CMK (cell line): Measurements from ENCODE around the gene HOMEZ.
A peak's percentile ranks its signal among the peaks of the same experiment; 100 is the strongest.
"Not testable (repeated sequence)": the region's sequence is repeated elsewhere in the genome, so short reads cannot be mapped to it uniquely, and the experiment has no call there.

Experiments used
- DNase-seq: peaks from one replicate; pipeline ENCODE4 v3.0.0-alpha.2; 2010; ENCODE audit warnings: low read depth

The HOMEZ gene

GRCh38 chr14:23286020-23286901 is at the start of gene HOMEZ:
HOMEZ (minus strand) TSS chr14:23286132; CDS start chr14:23285952, 180 bp downstream.
- DNase-seq, result peak; percentile 75

DNA sequence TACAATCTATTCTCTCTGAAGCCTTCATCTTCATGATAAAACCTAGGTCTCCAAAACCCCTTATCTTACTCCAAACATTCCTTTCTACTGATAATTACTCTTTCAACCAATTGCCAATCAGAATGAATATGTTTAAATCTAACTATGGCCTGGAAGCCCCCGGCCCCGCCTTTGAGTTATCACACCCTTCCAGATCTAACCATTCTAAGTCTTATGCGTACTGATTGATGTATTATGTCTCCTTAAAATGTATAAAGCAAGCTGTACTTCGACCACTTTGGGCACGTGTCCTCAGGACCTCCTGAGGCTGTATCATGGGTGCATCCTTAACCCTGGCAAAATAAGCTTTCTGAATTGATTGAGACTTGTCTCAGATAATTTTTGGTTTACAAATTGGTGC is 49.7 kb upstream of the HOMEZ start:
- no peak for DNase-seq

- no peak for DNase-seq
Measured at GRCh38 chr14:23327947-23328744, 42.2 kb upstream of the HOMEZ start.

DNA sequence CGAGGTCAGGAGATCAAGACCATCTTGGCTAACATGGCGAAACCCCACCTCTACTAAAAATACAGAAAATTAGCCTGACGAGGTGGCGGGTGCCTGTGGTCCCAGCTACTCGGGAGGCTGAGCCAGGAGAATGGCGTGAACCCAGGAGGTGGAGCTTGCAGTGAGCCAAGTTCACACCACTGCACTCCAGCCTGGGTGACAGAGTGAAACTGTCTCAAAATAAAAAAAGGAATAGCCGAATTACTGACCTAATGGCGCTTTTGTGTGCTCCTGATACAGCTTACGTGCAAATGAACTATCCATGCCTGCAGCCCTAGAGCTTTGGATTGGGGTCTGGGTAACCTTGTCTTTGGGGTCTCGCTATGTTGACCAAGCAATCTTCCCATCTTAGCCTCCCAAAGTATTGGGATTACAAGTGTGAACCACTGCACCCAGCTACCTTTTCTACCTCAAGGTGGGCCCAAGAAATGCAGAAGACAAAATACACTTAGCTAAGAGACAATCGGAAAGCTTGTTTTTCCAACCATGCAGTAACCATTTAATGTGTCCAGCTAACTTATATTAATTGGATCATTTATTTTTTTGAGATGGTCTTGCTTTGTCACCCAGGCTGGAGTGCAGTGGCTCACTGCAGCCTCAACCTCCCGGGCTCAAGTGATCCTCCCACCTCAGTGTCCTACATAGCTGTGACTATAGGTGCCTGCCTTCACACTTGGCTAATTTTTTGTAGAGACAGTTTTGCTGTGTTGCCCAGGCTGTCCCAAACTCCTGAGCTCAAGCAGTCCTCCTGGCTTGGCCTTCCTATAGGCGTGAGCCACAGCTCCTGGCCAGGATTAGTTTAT is 40.8 kb upstream of the HOMEZ start:
- DNase-seq, result no peak

DNA sequence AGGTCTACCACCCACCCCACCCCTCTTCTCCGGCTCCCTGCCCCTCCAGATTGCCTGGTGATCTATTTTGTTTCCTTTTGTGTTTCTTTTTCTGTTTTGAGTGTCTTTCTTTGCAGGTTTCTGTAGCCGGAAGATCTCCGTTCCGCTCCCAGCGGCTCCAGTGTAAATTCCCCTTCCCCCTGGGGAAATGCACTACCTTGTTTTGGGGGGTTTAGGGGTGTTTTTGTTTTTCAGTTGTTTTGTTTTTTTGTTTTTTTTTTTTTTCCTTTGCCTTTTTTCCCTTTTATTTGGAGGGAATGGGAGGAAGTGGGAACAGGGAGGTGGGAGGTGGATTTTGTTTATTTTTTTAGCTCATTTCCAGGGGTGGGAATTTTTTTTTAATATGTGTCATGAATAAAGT is 39.8 kb upstream of the HOMEZ start:
- DNase-seq, result not testable (repeated sequence)

- no peak for DNase-seq
Measured at GRCh38 chr14:23324993-23325392, 39.1 kb upstream of the HOMEZ start.

DNA sequence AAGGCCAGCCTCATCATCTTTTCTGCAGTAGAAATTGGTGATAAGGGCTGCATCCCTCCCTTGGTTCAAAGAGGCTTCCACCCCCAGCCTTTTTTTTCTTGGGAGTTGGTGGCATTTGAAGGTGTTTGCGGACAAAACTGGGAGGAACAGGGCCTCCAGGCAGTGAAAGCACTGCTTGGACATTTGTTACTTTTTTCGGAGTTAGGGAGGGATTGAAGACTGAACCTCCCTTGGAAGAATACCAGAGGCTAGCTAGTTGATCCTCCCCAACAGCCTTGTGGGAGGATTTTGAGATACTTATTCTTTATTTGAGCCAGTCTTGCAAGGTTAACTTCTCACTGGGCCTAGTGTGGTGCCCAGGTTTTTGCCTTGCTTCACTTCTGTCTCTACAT is 38.5 kb upstream of the HOMEZ start:
- DNase-seq, result no peak

DNA sequence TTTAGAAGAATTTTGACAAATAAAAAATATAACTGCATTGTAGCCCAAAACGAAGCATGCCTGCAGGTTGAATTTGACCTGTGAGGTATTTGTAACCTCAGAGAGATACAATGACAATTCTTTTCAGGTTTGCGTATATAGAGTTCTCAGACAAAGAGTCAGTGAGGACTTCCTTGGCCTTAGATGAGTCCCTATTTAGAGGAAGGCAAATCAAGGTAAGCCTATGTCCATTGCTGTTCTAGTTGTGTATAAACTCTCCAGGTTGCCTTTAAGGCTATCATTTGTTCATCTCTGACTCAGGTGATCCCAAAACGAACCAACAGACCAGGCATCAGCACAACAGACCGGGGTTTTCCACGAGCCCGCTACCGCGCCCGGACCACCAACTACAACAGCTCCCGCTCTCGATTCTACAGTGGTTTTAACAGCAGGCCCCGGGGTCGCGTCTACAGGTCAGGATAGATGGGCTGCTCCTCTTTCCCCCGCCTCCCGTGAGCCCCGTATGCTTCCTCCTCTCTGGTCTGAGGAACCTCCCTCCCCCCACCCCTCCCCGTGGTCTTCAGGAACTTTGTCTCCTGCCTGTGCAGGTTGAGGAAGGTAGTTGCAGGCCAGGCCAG is 38.0 kb upstream of the HOMEZ start:
- no peak for DNase-seq

DNA sequence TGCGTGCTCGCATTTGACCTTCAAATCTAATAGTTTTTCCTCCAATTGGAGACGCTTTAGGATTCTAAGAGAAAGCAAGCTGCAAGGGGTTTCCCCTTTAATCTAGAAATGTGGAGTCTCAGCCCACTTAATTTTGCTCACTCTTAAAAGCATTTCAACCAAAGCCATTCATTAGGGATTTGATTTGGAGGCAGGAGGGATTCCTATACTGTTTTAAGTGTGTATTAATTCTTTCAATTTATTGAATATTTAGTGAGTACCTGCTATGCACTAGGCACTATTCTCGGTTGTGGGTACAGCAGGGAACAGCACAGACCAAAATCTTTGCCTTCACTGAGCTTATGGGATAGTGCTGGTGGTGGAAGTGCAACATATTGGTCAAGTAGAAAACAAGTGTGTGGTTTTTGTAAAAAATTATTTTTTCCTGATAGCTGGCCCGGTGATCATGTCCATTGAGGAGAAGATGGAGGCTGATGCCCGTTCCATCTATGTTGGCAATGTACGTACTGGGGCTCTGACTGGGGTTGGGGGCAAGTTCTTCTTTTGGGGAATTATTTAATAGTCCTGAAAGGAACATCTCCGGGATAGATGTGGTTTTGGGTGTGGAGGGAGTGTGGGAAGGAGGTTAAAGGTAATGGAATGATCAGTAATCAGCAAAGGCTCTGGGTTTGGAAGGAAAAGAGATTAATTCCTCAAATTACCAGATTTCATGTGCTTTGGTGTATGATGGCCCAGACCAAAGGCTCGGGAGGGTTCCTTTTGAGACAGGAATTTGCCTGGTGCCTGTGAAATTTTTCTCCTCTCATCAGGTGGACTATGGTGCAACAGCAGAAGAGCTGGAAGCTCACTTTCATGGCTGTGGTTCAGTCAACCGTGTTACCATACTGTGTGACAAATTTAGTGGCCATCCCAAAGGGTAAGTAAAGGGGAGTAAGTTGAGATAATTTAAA is 36.9 kb upstream of the HOMEZ start:
- no peak for DNase-seq

GRCh38 chr14:23321572-23322547 is 35.9 kb upstream of the HOMEZ start:
- no peak for DNase-seq

GRCh38 chr14:23320584-23321571 is 34.9 kb upstream of the HOMEZ start, which contains the start of gene PABPN1:
PABPN1 (plus strand) TSS chr14:23321457; CDS start chr14:23321470, 13 bp downstream.
- DNase-seq, result peak; percentile 96

DNA sequence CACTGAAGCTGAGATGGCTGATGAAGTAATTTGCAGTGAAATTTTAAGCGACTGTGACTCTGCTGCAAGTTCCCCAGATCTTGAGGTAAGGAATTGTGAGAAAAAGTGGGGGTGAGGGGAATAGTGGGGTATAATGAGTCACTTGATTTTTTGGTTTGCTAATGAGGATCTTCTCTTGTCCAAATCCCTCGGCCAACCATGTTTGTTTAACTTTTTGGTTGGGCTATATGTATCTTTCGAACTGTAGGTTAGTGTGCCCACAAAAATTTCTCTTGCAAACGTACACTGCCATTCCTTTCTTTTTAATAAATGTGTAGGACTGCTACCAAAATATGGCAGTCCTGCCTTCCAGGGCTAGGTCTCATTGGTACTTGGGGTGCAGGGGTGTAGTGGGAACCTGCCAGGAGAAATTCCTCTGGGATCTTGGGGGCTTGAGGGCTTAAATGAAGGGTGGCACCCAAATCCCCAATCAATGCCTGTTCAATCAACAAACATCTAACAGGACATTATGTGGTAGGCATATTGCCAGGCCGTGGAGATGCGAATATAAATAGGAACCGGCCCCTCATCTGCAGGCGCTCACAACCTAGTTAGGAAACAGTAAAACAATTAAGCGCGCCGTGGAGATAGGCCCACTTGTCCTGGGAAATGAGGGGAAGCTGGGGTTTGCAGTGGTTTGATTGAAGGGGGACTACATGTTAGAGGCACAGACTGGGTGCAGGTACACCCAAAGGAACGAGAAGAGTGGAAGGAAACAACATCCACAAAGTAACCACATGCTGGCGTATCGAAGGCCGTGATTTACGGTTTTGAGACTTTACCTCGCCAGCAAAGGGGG is 34.0 kb upstream of the HOMEZ start:
- no peak for DNase-seq

DNA sequence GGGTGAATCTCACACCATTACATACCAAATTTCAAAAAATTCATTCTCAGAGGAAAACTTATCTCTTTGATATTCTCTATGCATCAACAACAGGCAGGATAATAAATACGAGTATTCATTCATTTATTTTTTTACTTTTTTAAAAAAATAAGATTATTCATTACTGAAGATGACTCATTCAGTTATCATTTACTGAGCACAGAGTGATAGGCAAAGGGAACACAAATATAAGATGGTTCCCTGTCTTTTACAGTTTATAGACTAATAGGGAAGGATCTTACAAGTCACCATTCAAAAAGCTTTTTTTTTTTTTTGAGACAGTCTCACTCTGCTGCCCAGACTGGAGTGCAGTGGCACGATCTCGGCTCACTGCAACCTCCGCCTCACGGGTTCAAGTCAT is 30.4 kb upstream of the HOMEZ start:
- DNase-seq, result no peak

DNA sequence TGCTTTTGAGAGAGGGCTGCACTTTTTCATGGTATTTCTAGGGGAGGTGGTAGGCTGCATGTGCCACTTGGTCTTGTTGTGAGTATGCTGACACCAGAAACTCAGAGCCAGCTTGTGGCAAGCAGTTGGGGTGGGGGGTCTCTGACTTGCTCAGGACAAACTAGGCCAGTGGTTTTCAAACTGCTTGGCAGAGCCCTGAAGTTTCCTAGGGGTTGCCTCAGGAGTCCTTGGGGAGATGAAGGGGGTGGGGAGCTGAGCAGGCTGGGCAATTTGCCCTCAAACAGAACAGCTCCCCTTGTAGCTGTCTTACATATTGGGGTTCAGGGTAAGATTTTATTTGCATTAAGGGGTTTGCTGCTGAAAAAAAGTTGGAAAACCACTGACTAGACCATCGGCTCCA is 24.6 kb upstream of the HOMEZ start:
- DNase-seq, result no peak

- DNase-seq, result no peak
Measured at GRCh38 chr14:23308721-23309445, 23.0 kb upstream of the HOMEZ start.
